Parathyroid adenoma (tissue), 2 donors: Measurements from ENCODE around the gene CCDC197.

Source experiments
- H2AFZ ChIP-seq: fragments of 300-600 bp; sonication (generic); one replicate; pipeline ENCODE4 v1.7.0; 2017; ENCODE audit warnings: antibody characterized with exemption, mild to moderate bottlenecking
- H3K27ac ChIP-seq: fragments of 300-600 bp; sonication (generic); one replicate; pipeline ENCODE4 v1.7.0; 2017
- H3K27me3 ChIP-seq: fragments of 300-600 bp; sonication (generic); one replicate; pipeline ENCODE4 v1.7.0; 2017; ENCODE audit warnings: low read length; ENCODE audit not compliant: control insufficient read depth, insufficient read depth
- H3K36me3 ChIP-seq: fragments of 300-600 bp; sonication (generic); one replicate; pipeline ENCODE4 v1.7.0; 2017; ENCODE audit warnings: low read length; ENCODE audit not compliant: control insufficient read depth, insufficient read depth
- H3K4me1 ChIP-seq: fragments of 300-600 bp; sonication (generic); one replicate; pipeline ENCODE4 v1.7.0; 2017; ENCODE audit warnings: control low read depth
- H3K4me2 ChIP-seq: fragments of 300-600 bp; sonication (generic); one replicate; pipeline ENCODE4 v1.7.0; 2017; ENCODE audit warnings: low read length
- H3K4me3 ChIP-seq: fragments of 300-600 bp; sonication (generic); one replicate; pipeline ENCODE4 v1.7.0; 2017; ENCODE audit warnings: low read depth, low read length
- H3K79me2 ChIP-seq: fragments of 300-600 bp; sonication (generic); one replicate; pipeline ENCODE4 v1.7.0; 2017; ENCODE audit warnings: control low read depth
- H3K9ac ChIP-seq: fragments of 300-600 bp; sonication (generic); one replicate; pipeline ENCODE4 v1.7.0; 2017; ENCODE audit warnings: mild to moderate bottlenecking
- H3K9me3 ChIP-seq: fragments of 300-600 bp; sonication (generic); one replicate; pipeline ENCODE4 v1.7.0; 2017; ENCODE audit warnings: low read length; ENCODE audit not compliant: control insufficient read depth
- TF ChIP-seq, protein P1 (sequence below): fragments of 300-600 bp; sonication (generic); IDR thresholded peaks from one replicate; pipeline ENCODE4 v1.7.0; 2017; ENCODE audit warnings: antibody characterized with exemption, mild to moderate bottlenecking
- donor health status: primary hyperparathyroidism.

Gene CCDC197

DNA sequence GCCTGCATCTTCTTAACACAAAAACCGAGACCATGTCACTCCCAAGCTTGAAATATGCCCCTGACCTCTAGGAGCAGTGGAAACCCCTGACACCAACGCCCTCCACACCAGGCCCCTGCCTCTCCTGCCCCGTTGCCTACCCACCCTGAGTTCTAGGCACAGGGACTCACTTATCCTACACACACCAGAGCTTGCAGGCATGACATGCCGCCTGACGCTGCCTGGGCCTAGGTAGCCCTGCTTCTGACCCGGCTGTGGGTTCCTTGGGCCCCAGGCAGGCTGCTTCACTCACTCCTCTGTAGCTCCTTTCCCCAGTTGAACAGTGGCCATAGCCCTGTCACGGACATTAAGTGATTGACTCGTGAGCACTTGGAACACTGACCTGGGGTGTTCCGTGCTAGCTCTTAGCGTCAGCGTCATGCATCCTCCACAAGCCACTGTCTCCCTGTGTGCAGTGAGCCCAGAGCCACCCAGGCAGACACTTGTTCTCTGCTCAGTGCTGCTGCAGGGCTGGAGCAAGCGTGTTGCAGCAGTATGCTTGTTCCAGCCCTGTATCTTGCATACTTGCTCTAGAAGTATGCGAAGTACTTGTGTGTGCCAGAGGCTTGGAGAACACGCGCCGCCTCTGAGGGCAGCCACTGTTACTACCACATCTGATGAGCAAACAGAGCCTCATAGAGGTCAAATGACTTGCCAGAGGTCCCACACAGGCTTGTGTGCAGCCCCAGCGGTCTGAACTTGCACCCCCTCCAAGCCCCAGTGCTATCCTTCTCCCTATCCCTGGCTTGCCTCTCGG, 44.6 kb downstream of the CCDC197 start:
- Histone ChIP-seq H3K4me1 (no peaks in the 10 kb centered on the region), H3K36me3 (no peaks in the 10 kb centered on the region), H2AFZ (no peak overlapping the region), H3K27ac (no peak overlapping the region), H3K4me2 (no peak overlapping the region), H3K4me3 (no peak overlapping the region), H3K9me3 (no peaks in the 10 kb centered on the region), H3K9ac (no peak overlapping the region), H3K27me3 (no peaks in the 10 kb centered on the region), H3K79me2 (no peaks in the 10 kb centered on the region)
- TF ChIP-seq, protein P1, sequence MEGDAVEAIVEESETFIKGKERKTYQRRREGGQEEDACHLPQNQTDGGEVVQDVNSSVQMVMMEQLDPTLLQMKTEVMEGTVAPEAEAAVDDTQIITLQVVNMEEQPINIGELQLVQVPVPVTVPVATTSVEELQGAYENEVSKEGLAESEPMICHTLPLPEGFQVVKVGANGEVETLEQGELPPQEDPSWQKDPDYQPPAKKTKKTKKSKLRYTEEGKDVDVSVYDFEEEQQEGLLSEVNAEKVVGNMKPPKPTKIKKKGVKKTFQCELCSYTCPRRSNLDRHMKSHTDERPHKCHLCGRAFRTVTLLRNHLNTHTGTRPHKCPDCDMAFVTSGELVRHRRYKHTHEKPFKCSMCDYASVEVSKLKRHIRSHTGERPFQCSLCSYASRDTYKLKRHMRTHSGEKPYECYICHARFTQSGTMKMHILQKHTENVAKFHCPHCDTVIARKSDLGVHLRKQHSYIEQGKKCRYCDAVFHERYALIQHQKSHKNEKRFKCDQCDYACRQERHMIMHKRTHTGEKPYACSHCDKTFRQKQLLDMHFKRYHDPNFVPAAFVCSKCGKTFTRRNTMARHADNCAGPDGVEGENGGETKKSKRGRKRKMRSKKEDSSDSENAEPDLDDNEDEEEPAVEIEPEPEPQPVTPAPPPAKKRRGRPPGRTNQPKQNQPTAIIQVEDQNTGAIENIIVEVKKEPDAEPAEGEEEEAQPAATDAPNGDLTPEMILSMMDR, result no peak

- TF ChIP-seq, protein P1, result no peak
- Histone ChIP-seq H3K4me1 (no peaks in the 10 kb centered on the region), H3K27me3 (no peaks in the 10 kb centered on the region), H3K79me2 (no peaks in the 10 kb centered on the region), H3K4me2 (no peak overlapping the region), H3K27ac (no peak overlapping the region), H3K9me3 (no peaks in the 10 kb centered on the region), H3K9ac (no peak overlapping the region), H2AFZ (no peak overlapping the region), H3K4me3 (no peak overlapping the region), H3K36me3 (no peaks in the 10 kb centered on the region)
Measured at GRCh38 chr14:94042433-94043091, 45.5 kb downstream of the CCDC197 start.

DNA sequence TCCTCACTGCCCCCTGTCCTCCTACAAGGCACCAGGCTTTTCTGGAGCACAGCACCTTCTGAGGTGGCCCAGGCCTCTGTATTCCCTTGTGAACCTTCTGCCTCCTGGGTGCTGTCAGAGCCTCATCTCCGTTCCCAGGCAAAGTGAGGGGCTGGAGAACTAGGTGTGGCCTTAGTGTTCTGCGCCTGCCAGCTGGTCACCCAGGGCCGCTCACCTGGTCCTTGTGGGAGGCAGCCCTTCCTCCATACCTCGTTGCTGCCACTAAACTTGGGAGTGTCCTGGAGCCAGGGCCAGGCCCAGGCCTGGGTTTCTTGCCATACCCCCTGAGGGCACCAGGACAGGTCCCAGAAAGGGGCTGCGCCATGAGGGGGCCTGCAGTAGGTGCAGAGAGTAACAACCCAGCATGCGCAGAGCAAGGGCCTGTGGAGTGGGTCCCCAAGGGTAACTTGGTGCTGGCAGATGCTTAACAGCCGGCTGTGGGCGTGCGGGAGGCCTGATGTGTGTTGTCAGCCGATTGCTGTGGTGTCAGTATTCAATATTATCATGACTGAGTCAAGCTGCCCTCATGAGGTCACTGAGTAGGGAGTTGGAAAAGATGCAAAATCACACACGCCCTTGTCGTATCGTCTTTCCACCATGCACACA, 46.1 kb downstream of the CCDC197 start:
- no peaks in the 10 kb centered on the region for H3K4me1 ChIP-seq
- H3K9ac ChIP-seq, result no peak overlapping the region
- H3K79me2 ChIP-seq, result no peaks in the 10 kb centered on the region
- TF ChIP-seq, protein P1, result no peak
- H3K4me3 ChIP-seq, result no peak overlapping the region
- no peaks in the 10 kb centered on the region for H3K9me3 ChIP-seq
- H3K36me3 ChIP-seq, result no peaks in the 10 kb centered on the region
- H2AFZ ChIP-seq, result no peak overlapping the region
- H3K27ac ChIP-seq, result no peak overlapping the region
- no peaks in the 10 kb centered on the region for H3K27me3 ChIP-seq
- H3K4me2 ChIP-seq, result no peak overlapping the region

DNA sequence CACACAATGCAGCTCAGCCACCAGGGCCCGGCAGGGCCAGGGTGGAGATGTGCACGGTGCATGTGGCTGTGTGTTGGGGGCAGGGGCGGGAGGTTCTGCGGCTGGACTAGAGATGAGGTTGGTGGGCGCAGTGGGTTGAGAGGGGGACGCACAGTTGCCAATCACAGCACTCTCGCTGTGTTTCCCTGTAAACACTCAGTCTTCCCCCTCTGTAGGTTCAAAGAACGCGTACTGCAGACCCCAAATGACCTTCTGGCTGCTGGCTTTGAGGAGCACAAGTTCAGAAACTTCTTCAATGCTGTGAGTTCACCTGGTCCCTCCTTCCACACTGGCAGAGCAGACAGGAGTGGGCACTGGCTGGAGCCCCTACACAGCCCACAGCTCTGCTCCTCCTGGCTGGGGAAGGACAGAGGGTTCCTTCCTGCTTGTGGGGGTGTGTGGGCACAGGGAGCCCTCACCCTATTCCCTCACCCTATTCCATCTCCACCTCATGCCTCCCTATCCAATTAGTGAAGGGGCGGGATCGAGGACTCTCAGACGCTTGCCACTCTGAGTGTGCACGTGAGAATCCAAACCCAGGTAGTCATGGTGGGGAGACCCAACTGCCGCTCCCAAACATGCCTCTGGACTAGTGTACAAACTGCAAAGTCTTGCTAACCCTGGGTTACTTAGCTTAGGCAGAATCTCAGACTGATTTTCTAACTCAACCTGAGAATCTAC, 46.8 kb downstream of the CCDC197 start:
- TF ChIP-seq, protein P1, result no peak
- no peak overlapping the region for H3K4me3 ChIP-seq
- H3K27me3 ChIP-seq, result no peaks in the 10 kb centered on the region
- no peaks in the 10 kb centered on the region for H3K36me3 ChIP-seq
- H3K79me2 ChIP-seq, result no peaks in the 10 kb centered on the region
- H2AFZ ChIP-seq, result no peak overlapping the region
- H3K4me1 ChIP-seq, result no peaks in the 10 kb centered on the region
- no peaks in the 10 kb centered on the region for H3K9me3 ChIP-seq
- H3K27ac ChIP-seq, result no peak overlapping the region
- H3K9ac ChIP-seq, result no peak overlapping the region
- no peak overlapping the region for H3K4me2 ChIP-seq
